ENCODE results near the gene TUT4.
A peak's percentile ranks its signal among the peaks of the same experiment; 100 is the strongest.

TUT4 gene

GRCh38 chr1:52404116-52404974, 148.5 kb downstream of the TUT4 start, which contains the start of the genes ORC1 and PRPF38A:
ORC1 (minus strand) TSS chr1:52404423; CDS start chr1:52402223, 2,200 bp downstream.
PRPF38A (plus strand) TSS chr1:52404602; CDS start chr1:52404750, 148 bp downstream.
- peak; percentile 96 to 98 for DNase-seq (ENCODE audit: low read depth in 2 of 2)

- peak; percentile 23 to 27 for DNase-seq (ENCODE audit: low read depth in 2 of 2)
Observed at GRCh38 chr1:52403566-52404115, 149.3 kb downstream of the TUT4 start.

- no peak for DNase-seq (ENCODE audit: low read depth in 2 of 2)
Observed at GRCh38 chr1:52402860-52403240, 150.0 kb downstream of the TUT4 start.

- no peak for DNase-seq (ENCODE audit: low read depth in 2 of 2)
Observed at GRCh38 chr1:52400131-52400530, 152.8 kb downstream of the TUT4 start.

- no peak for DNase-seq (ENCODE audit: low read depth in 2 of 2)
Observed at GRCh38 chr1:52399629-52400028, 153.3 kb downstream of the TUT4 start.

- DNase-seq (ENCODE audit: low read depth in 2 of 2): no peak
Observed at GRCh38 chr1:52393174-52393573, 159.7 kb downstream of the TUT4 start.

GRCh38 chr1:52386458-52386857, 166.4 kb downstream of the TUT4 start:
- no peak for DNase-seq (ENCODE audit: low read depth in 2 of 2)

GRCh38 chr1:52385376-52385775, 167.5 kb downstream of the TUT4 start:
- no peak for DNase-seq (ENCODE audit: low read depth in 2 of 2)
